22Rv1 (cell line): Measurements from ENCODE around the gene RASL11A.
A peak's percentile ranks its signal among the peaks of the same experiment; 100 is the strongest.

ENCODE experiments used
- H3K27ac ChIP-seq: fragments of 450-650 bp; 2 replicates; pipeline ENCODE4 v1.5.1; 2017
- ZFX ChIP-seq: fragments of 450-650 bp; IDR thresholded peaks from 2 replicates; pipeline ENCODE4 v1.6.1; 2017; ENCODE audit warnings: antibody characterized with exemption, borderline replicate concordance
- TF ChIP-seq, protein P1 (sequence below): fragments of 450-650 bp; IDR thresholded peaks from 2 replicates; pipeline ENCODE4 v1.5.1; 2017; ENCODE audit warnings: mild to moderate bottlenecking

The RASL11A gene

DNA sequence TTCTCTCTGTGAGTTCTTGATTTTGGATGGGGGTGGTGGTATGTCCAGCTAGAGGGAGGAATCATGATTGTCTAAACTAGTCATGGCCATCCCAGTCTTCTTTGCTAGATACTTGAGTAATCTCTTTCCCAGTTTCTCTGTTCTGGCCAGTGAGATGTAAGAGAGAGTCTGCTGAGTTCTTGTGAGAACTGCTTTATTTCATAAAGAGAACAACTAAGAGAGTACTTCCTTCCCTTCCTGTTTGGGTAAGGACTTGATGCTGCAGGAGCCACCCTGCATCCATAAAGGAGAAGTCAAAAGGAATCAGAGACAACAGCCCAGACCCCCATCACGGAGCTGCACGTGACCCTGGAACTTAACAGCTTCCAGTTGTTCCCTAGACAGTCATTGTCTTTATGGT lies 3.0 kb upstream of the RASL11A start:
- H3K27ac ChIP-seq = no peak overlapping the region
- TF ChIP-seq ZFX = no peak

DNA sequence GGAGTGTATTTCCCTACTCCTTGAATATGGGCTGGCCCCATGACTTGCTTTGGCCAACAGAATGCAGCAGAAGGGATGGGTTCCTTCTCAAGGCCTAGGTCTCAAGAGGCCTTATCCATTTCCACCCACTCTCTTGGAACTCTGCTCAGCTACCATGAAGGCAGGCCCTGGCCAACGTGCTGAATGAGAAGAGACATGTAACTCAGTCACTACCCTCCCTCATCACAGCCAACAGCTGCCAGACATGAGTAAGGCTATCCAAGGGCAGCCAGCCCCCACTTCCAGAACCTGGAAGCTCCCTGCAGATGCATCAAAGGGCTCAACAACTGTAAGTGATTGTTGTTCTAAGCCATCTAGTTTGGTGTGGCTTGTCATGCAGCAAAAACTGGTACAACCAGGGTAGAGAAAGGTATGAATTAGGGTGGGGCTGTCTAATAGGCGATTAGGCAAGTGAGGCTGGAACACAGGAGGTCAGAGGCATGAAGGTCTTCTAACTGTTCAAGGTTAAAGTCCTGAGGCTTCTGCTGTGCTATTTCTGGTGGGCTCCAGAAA lies 1.4 kb upstream of the RASL11A start:
- no peak overlapping the region for H3K27ac ChIP-seq
- TF ChIP-seq, protein P1, sequence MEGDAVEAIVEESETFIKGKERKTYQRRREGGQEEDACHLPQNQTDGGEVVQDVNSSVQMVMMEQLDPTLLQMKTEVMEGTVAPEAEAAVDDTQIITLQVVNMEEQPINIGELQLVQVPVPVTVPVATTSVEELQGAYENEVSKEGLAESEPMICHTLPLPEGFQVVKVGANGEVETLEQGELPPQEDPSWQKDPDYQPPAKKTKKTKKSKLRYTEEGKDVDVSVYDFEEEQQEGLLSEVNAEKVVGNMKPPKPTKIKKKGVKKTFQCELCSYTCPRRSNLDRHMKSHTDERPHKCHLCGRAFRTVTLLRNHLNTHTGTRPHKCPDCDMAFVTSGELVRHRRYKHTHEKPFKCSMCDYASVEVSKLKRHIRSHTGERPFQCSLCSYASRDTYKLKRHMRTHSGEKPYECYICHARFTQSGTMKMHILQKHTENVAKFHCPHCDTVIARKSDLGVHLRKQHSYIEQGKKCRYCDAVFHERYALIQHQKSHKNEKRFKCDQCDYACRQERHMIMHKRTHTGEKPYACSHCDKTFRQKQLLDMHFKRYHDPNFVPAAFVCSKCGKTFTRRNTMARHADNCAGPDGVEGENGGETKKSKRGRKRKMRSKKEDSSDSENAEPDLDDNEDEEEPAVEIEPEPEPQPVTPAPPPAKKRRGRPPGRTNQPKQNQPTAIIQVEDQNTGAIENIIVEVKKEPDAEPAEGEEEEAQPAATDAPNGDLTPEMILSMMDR = no peak
- TF ChIP-seq ZFX = no peak

DNA sequence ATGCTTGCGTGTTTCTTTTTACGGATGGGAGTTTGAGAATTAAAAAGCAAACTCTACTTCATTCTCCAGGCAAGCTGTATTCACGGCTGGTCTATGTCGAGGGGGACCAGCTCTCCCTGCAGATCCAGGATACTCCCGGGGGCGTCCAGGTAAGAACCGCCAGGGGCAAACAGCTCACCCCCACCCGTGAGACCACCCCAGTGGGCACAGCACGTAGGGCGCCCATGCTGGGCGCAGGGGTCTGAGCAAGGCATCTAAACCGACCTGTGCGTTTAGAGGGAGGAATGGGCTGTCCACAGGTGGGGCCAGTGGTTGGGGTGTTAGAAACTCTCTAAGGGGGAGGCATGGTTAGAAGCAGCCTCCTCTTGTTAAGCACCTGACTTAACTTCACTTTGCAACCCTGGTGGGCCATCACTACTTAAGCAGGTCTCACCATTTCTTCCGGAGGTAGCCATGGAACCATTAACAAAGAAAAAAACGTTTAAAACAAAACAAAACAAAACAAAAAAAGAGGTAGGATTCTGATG lies 1.0 kb downstream of the RASL11A start:
- H3K27ac ChIP-seq = peak overlapping the region; percentile 63; the same call in 1 of the 2 replicates
- TF ChIP-seq, protein P1 = no peak
- TF ChIP-seq ZFX = no peak

- TF ChIP-seq ZFX = no peak
- TF ChIP-seq, protein P1 = no peak
- no peak overlapping the region for H3K27ac ChIP-seq
Measured at GRCh38 chr13:27273658-27274425, 3.2 kb downstream of the RASL11A start.

DNA sequence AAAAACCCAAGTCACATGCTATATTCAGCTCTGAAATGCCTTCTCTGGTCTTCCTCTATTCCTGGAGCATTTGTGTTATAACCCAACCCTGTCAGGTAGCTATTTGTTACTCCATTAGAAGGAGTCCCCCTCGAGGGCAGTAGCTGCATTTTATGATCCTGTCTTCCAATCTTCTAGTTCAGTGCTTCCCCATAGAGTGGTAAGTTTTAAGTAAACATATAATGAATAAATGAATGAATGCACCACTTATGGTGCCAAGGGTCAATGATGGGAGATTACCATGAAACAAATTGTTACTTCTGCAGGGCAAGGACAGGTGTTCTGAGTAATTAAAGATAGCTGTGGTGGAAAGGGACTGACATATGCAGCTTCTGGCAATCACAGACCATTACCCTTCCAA lies 4.0 kb downstream of the RASL11A start:
- no peak overlapping the region for H3K27ac ChIP-seq
- TF ChIP-seq ZFX = no peak
- TF ChIP-seq, protein P1 = no peak

DNA sequence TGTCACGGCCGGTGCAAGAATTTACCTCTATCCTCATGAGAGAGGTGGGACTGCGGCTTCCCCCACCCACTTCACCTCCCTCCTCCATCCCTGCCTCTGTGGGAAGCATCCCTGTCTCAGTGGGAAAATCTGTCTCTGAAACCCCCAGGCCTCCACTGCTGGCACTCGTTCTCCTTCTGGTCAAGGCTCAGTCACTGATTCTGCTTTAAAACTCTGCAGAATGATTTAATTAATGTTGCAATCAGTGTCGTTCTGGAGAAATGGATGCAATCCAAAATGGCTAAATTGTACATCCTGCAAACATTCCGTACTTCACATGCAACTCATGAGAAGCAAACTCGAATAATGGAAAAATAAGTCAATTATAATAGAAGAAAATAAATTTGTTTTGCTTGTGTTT lies 5.6 kb downstream of the RASL11A start:
- TF ChIP-seq, protein P1 = no peak
- TF ChIP-seq ZFX = no peak
- H3K27ac ChIP-seq = no peak overlapping the region

GRCh38 chr13:27279506-27279905 lies 8.9 kb downstream of the RASL11A start:
- H3K27ac ChIP-seq = no peak overlapping the region
- TF ChIP-seq, protein P1 = no peak
- no peak for TF ChIP-seq ZFX
